Duodenal mucosa (tissue), 2 donors: ENCODE results near the gene CLCA1.
"Not testable (repeated sequence)": the region's sequence is repeated elsewhere in the genome, so short reads cannot be mapped to it uniquely, and the experiment has no call there.

Experiments used
- H3K27ac ChIP-seq: one replicate; pipeline ENCODE4 v1.7.0; 2013; ENCODE audit warnings: low read depth, low read length
- H3K27me3 ChIP-seq, 2 donors: one replicate each; pipeline ENCODE4 v1.7.0; 2013; ENCODE audit warnings: low read length in 2 of 2, control low read depth in 1 of 2; ENCODE audit not compliant: insufficient read depth in 2 of 2, control insufficient read depth in 1 of 2
- H3K36me3 ChIP-seq, 2 donors: one replicate each; pipeline ENCODE4 v1.7.0; 2013; ENCODE audit warnings: low read length in 2 of 2, control low read depth in 1 of 2; ENCODE audit not compliant: insufficient read depth in 2 of 2, control insufficient read depth in 1 of 2
- H3K4me1 ChIP-seq, 2 donors: one replicate each; pipeline ENCODE4 v1.7.0; 2013; ENCODE audit warnings: low read length in 2 of 2, control low read depth in 1 of 2; ENCODE audit not compliant: insufficient read depth in 2 of 2, control insufficient read depth in 1 of 2
- H3K4me3 ChIP-seq, 2 donors: one replicate each; pipeline ENCODE4 v1.7.0; 2013; ENCODE audit warnings: low read length in 2 of 2, low read depth in 1 of 2
- H3K9ac ChIP-seq, 2 donors: one replicate each; pipeline ENCODE4 v1.7.0; 2013; ENCODE audit warnings: low read length in 2 of 2, low read depth in 1 of 2
- H3K9me3 ChIP-seq, 2 donors: one replicate each; pipeline ENCODE4 v1.7.0; 2013; ENCODE audit warnings: low read length in 2 of 2, control low read depth in 1 of 2; ENCODE audit not compliant: control insufficient read depth in 1 of 2

CLCA1 gene

GRCh38 chr1:86502125-86502646 lies 33.5 kb downstream of the CLCA1 start:
- H3K4me3 ChIP-seq: peak overlapping the region; percentile 33 to 53
- not testable (repeated sequence) for H3K9ac ChIP-seq, H3K4me1 ChIP-seq, H3K27me3 ChIP-seq, H3K36me3 ChIP-seq, H3K27ac ChIP-seq, H3K9me3 ChIP-seq

GRCh38 chr1:86502721-86503405 lies 34.1 kb downstream of the CLCA1 start:
- H3K4me3 ChIP-seq: peak overlapping the region; percentile 41 to 53
- H3K27me3 ChIP-seq: peaks cover 0 to 8% of the 10 kb centered on the region in 2 donors
- no peak overlapping the region for H3K9ac ChIP-seq
- H3K4me1 ChIP-seq: peaks cover 4% of the 10 kb centered on the region in 2 donors
- H3K36me3 ChIP-seq: no peaks in the 10 kb centered on the region
- no peak overlapping the region for H3K27ac ChIP-seq
- no peaks in the 10 kb centered on the region for H3K9me3 ChIP-seq

- H3K27ac ChIP-seq: no peak overlapping the region
- peaks cover 0 to 4% of the 10 kb centered on the region in 2 donors for H3K27me3 ChIP-seq
- peaks cover 4% of the 10 kb centered on the region in 2 donors for H3K4me1 ChIP-seq
- no peaks in the 10 kb centered on the region for H3K9me3 ChIP-seq
- peak overlapping the region; percentile 41 to 53 for H3K4me3 ChIP-seq
- H3K9ac ChIP-seq: peak overlapping the region in 1 of 2 donors; percentile 1
- H3K36me3 ChIP-seq: no peaks in the 10 kb centered on the region
These were observed 34.8 kb downstream of the CLCA1 start for GRCh38 chr1:86503406-86504136.

GRCh38 chr1:86504137-86504479 lies 35.4 kb downstream of the CLCA1 start:
- Histone ChIP-seq H3K4me3 (peak overlapping the region; percentile 41 to 53), H3K27ac (no peak overlapping the region), H3K27me3 (no peaks in the 10 kb centered on the region), H3K36me3 (no peaks in the 10 kb centered on the region), H3K9me3 (no peaks in the 10 kb centered on the region), H3K9ac (peak overlapping the region in 1 of 2 donors; percentile 1), H3K4me1 (peaks cover 4% of the 10 kb centered on the region in 2 donors)

GRCh38 chr1:86504895-86505563 lies 36.3 kb downstream of the CLCA1 start:
- Histone ChIP-seq H3K4me3 (no peak overlapping the region), H3K27me3 (no peaks in the 10 kb centered on the region), H3K4me1 (peaks cover 4% of the 10 kb centered on the region in 2 donors), H3K9me3 (no peaks in the 10 kb centered on the region), H3K36me3 (no peaks in the 10 kb centered on the region), H3K27ac (no peak overlapping the region), H3K9ac (no peak overlapping the region)

- H3K27ac ChIP-seq: no peak overlapping the region
- H3K4me1 ChIP-seq: peaks cover 4% of the 10 kb centered on the region in 2 donors
- H3K4me3 ChIP-seq: no peak overlapping the region
- H3K9me3 ChIP-seq: no peaks in the 10 kb centered on the region
- no peaks in the 10 kb centered on the region for H3K36me3 ChIP-seq
- no peaks in the 10 kb centered on the region for H3K27me3 ChIP-seq
- H3K9ac ChIP-seq: no peak overlapping the region
These were observed 36.8 kb downstream of the CLCA1 start for GRCh38 chr1:86505564-86505902.

- no peaks in the 10 kb centered on the region for H3K9me3 ChIP-seq
- H3K9ac ChIP-seq: no peak overlapping the region
- H3K27me3 ChIP-seq: no peaks in the 10 kb centered on the region
- H3K4me1 ChIP-seq: peaks cover 0 to 3% of the 10 kb centered on the region in 2 donors
- no peaks in the 10 kb centered on the region for H3K36me3 ChIP-seq
- no peak overlapping the region for H3K27ac ChIP-seq
- no peak overlapping the region for H3K4me3 ChIP-seq
These were observed 39.3 kb downstream of the CLCA1 start for GRCh38 chr1:86507935-86508582.

- H3K4me3 ChIP-seq: no peak overlapping the region
- H3K9ac ChIP-seq: no peak overlapping the region
- H3K36me3 ChIP-seq: no peaks in the 10 kb centered on the region
- H3K27me3 ChIP-seq: no peaks in the 10 kb centered on the region
- H3K9me3 ChIP-seq: no peaks in the 10 kb centered on the region
- no peaks in the 10 kb centered on the region for H3K4me1 ChIP-seq
- no peak overlapping the region for H3K27ac ChIP-seq
These were observed 39.8 kb downstream of the CLCA1 start for GRCh38 chr1:86508583-86508969.

GRCh38 chr1:86515597-86515996 lies 46.9 kb downstream of the CLCA1 start:
- Histone ChIP-seq H3K36me3 (no peaks in the 10 kb centered on the region), H3K27me3 (no peaks in the 10 kb centered on the region), H3K9ac (no peak overlapping the region), H3K4me3 (no peak overlapping the region), H3K9me3 (no peaks in the 10 kb centered on the region), H3K4me1 (no peaks in the 10 kb centered on the region), H3K27ac (no peak overlapping the region)

GRCh38 chr1:86516335-86516734 lies 47.6 kb downstream of the CLCA1 start:
- Histone ChIP-seq H3K9me3 (no peaks in the 10 kb centered on the region), H3K27ac (no peak overlapping the region), H3K27me3 (peaks cover 0 to 3% of the 10 kb centered on the region in 2 donors), H3K36me3 (no peaks in the 10 kb centered on the region), H3K9ac (no peak overlapping the region), H3K4me3 (no peak overlapping the region), H3K4me1 (no peaks in the 10 kb centered on the region)
